ENCODE measurements around the gene C2CD4D.
A peak's percentile ranks its signal among the peaks of the same experiment; 100 is the strongest.
"Not testable (repeated sequence)": the region's sequence is repeated elsewhere in the genome, so short reads cannot be mapped to it uniquely, and the experiment has no call there.

The C2CD4D gene

GRCh38 chr1:151839457-151840403 is at the start of gene C2CD4D:
C2CD4D (minus strand) TSS chr1:151839820; CDS start chr1:151838989, 831 bp downstream.
- no peak for DNase-seq (ENCODE audit: low spot score)

- DNase-seq (ENCODE audit: low spot score): peak; percentile 15
These were observed 49.5 kb upstream of the C2CD4D start for GRCh38 chr1:151888972-151889570.

- DNase-seq (ENCODE audit: low spot score): no peak
These were observed 47.4 kb upstream of the C2CD4D start for GRCh38 chr1:151887028-151887427.

DNA sequence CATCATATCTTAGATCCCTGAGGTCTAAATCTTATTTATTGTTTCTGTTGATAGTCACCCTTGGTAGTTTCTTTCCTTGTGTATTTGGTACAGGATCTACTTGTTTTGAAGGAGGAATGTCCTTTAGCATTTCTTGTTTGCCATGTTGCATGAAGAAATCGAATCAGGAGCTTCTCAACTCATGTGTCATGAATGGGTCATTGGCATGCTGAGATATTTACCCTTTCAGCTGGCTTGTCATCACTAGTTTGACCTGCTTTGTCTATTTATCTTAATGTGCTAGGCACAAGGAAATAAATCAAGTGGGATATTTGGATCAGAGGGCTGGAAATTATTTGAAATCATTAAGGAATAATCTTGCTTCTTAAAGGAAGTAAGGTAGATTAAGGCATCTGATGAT is 45.9 kb upstream of the C2CD4D start:
- no peak for DNase-seq (ENCODE audit: low spot score)

DNA sequence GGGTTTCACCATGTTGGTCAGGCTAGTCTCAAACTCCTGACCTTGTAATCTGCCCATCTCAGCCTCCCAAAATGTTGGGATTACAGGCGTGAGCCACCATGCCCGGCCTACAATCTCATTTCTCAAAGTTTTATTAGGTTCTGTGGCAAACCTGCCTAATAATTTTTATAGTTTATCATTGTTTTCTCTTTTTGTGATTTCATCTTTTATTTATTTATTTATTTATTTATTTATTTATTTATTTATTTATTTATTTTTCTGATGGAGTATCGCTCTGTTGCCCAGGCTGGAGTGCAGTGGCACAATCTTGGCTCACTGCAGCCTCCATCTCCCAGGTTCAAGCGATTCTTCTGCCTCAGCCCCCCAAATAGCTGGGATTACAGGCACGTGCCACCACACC is 45.3 kb upstream of the C2CD4D start:
- not testable (repeated sequence) for DNase-seq (ENCODE audit: low spot score)

- DNase-seq (ENCODE audit: low spot score): not testable (repeated sequence)
These were observed 44.8 kb upstream of the C2CD4D start for GRCh38 chr1:151884445-151884844.

GRCh38 chr1:151883898-151884297 is 44.3 kb upstream of the C2CD4D start:
- not testable (repeated sequence) for DNase-seq (ENCODE audit: low spot score)

GRCh38 chr1:151882918-151883317 is 43.3 kb upstream of the C2CD4D start:
- not testable (repeated sequence) for DNase-seq (ENCODE audit: low spot score)

DNA sequence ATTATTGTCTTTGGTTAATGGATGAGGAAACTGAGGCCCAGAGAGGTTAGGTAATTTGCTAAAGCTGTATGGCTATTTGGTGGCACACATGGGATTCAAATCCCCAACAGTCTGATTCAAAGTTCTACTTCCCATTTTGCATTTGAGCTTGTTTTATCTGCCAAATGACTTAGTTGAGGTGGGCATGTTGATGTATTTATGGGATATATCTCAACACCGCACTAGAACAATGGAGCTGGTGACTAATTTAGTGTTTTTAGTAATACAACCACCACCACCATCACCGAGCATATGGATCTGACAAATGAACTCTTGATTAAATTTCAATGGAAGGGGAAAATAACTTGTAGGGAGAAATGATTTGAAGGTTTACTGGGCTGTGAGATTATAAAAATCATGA is 42.8 kb upstream of the C2CD4D start:
- DNase-seq (ENCODE audit: low spot score): no peak

DNA sequence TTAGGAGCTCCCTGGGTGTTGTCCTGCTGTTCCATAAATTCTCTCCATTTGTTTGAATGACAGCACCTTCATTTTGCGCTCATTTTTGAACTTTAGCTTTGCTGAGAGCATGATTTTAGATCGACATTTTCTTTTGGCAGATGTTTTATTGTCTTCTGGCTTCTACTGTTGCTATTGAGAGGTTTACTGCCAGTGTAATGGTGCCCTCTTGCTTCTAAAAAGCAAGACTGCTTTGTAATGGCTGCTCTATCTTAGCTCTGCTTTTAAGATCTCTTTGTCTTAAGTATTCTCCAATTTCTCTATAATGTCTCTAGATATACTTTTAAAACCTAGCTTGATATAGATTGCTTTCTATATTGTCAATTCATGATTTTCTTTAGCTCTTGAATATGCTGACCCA is 41.9 kb upstream of the C2CD4D start:
- DNase-seq (ENCODE audit: low spot score): no peak

DNA sequence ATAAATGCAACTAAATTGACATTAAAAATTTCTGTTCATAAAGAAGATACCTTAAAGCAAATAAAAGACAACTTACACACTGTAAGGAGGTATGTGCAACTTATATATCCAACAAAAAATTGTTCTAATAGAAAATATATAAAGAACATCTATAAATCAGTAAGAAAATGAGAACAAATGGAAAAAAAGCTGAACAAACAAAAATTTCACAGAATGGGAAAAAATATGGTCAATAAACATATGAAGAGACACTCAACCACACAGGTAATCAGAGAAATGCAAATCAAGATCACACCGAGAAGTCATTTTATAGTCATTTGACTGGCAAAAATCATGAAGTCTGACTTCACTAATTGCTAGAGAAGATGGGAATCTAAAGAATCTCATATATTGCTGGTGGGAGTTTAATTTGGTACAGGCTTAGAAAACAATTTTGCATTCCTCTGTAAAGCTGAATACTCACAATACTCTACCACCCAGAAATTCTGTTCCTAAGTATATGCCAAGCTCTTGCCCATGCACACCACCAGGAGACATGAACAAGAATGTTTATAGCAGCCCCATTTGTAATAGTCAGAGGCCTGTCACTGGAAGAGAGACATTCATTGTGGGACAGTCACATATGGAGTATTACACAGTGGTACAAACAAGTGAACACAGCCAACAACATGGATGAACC is 35.9 kb upstream of the C2CD4D start:
- no peak for DNase-seq (ENCODE audit: low spot score)

DNA sequence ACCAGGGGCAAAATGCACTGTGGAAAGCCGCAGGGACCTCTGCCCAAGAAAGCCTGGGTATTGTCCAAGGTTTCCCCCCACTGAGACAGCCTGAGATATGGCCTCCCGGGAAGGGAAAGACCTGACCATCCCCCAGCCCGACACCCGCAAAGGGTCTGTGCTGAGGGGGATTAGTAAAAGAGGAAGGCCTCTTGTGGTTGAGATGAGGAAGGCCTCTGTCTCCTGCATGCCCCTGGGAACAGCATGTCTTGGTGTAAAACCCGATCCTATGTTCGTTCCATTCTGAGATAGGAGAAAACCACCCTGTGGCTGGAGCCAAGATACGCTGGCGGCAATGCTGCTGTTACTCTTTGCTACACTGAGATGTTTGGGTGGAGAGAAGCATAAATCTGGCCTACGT is 33.2 kb upstream of the C2CD4D start:
- DNase-seq (ENCODE audit: low spot score): not testable (repeated sequence)

DNA sequence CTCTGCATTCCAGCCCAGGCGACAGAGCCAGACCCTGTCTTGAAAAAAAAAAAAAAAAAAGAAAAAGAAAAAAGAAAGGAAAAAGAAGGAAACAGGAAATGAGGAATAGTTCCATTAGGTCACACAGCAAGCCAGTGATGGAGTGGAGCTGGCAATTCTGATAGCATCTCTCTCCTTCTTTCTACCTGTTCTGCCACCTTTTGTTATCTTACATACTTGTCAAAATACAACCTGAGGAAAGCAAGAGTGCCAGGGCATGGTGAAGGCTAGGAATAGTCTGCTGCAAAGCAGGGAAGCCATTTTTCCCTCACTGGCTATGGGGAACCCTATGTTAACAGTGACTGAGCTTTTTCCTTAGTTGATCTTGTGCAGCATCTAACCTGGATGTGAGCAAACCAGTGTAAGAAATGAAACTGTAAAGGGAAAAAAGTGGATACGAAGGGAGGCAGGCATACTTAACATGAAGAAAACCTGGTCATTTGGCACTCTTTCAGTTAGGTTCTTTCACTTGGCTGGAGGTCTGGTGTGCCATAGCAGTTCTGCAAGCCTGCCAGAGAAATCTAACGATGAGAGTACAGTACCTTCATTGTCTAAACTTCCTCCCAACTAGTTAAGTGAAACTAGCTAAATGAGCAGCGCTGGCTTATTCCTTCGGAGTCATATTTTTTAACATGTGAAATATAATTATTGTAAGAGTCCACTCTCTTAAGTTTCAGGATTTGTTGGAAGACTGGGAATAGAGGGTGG is 31.8 kb upstream of the C2CD4D start:
- DNase-seq (ENCODE audit: low spot score): no peak

DNA sequence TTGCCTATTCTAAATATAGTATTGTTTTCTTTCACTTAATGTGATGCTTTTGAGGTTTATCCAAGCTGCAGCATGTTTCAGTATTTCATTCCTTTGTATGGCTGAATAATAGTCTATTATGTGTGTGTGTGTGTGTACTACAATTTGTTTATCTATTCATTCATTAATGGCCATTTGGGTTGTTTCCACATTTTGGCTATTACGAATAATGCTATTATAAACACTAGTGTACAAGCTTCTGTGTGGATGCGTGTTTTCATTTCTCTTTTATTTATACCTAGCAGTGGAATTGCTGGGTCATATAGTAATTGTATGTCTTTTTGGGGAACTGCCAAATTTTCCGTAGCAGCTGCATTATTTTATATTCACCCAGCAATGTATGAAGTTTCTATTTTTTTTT is 28.9 kb upstream of the C2CD4D start:
- DNase-seq (ENCODE audit: low spot score): no peak

- no peak for DNase-seq (ENCODE audit: low spot score)
These were observed 28.3 kb upstream of the C2CD4D start for GRCh38 chr1:151867765-151868411.

DNA sequence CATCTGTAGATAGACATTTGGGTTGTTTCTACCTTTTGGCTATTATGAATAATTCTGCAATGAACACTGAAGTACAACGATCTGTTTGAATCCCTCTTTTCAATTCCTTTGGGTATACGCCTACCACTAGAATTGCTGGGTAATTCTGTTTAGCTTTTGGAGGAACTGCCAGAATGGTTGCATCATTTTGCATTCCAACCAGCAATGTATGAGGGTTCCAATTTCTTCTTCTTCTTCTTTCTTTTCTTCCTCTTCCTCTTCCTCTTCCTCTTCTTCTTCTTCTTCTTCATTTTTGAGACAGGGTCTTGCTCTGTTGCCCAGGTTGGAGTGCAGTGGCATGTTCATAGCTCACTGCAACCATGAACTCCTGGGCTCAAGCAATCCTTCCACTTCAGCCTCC is 27.7 kb upstream of the C2CD4D start:
- DNase-seq (ENCODE audit: low spot score): no peak

GRCh38 chr1:151864411-151864810 is 24.8 kb upstream of the C2CD4D start:
- DNase-seq (ENCODE audit: low spot score): no peak

DNA sequence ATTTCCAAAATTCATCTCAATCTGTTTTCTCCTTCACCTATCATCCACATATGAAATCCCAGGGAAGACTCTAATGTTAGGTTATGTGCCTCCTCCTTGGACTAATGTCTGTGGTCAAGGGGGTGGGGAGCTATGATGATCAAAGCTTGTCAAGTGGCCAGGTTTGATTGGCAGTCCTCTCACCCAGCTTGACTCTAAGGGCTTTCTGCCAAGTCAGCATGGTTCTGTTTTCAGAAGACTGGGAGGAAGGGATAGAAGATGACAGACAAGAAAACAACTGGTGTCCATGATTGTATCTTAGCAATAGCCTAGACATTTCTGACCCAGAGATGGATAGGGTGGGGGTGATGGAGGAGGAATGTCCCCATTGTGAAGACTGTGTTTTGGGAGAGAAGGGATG is 23.0 kb upstream of the C2CD4D start:
- no peak for DNase-seq (ENCODE audit: low spot score)

GRCh38 chr1:151860504-151861187 is 21.0 kb upstream of the C2CD4D start:
- no peak for DNase-seq (ENCODE audit: low spot score)

DNA sequence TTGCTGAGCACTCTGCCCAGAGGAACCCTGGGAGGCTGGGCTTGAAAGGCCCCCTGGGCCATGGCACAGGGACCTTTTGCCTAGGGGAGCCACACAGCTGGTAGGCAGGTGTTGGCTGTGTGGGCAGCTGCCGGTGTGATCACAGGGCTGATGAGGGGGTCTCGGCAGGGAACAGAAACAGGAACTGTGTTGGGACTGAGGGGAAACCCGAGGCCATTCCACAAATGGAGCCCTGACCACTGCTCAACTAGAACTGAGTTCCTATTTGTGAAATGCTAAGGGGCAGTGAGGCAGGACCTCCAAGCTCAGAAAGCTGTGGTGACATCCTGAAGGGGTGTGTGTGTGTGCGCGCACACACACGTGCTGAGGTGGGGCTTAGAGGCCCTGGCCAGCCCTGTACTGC is 20.3 kb upstream of the C2CD4D start:
- DNase-seq (ENCODE audit: low spot score): no peak
